ENCODE measurements around the gene APOBEC3C.

DNA sequence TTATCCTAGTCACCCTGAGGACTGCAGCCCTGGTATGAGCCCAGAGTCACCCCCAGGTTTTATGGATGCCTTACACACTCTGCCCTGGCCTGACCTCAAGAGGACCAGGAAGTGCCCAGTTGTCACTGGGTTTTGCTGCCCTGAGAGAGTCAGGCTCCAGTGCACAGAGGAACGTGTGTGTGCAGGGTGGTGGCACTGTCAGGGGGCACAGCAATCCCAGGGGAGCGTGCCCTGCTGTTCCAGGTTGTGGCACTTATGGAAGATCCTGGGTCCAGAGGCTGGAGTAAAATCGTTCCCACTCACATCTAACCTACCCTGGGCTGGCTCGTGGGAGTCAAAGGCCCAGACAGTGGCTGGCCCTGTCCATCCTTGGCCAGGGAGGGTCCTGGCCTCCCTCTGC, 49.1 kb upstream of the APOBEC3C start:
- TF ChIP-seq CTCF (IDR thresholded peaks at IDR 0.05), result no peak
- TF ChIP-seq POLR2A (IDR thresholded peaks at IDR 0.05), result no peak
- TF ChIP-seq POLR2AphosphoS5 (IDR thresholded peaks at IDR 0.05; ENCODE audit: insufficient read depth in 1 of 2, low read depth in 1 of 2), result no peak

Data from vagina (tissue), 2 donors.